Gastroesophageal sphincter (tissue), 3 donors: ENCODE data around the gene STAT4.

Experiments
- POLR2A ChIP-seq, 2 donors: fragments of 450-650 bp; IDR thresholded peaks; one replicate each; pipeline ENCODE4 v1.6.1; 2017; ENCODE audit warnings: antibody characterized with exemption in 2 of 2, mild to moderate bottlenecking in 2 of 2, moderate library complexity in 1 of 2
- POLR2AphosphoS5 ChIP-seq: sonication (generic); formaldehyde crosslinking; IDR thresholded peaks from one replicate; pipeline ENCODE4 v1.6.1; 2017; ENCODE audit warnings: antibody characterized with exemption
- TF ChIP-seq, protein P1 (sequence below), 4 experiments: fragments of 200-600 bp in 2 of 4; fragments of 450-650 bp in 2 of 4; sonication (generic) in 1 of 4; IDR thresholded peaks; one replicate each; pipeline ENCODE4 v1.5.1; 2017 to 2019; ENCODE audit warnings: antibody characterized with exemption in 4 of 4, mild to moderate bottlenecking in 2 of 4, moderate library complexity in 2 of 4

- TF ChIP-seq, protein P1, sequence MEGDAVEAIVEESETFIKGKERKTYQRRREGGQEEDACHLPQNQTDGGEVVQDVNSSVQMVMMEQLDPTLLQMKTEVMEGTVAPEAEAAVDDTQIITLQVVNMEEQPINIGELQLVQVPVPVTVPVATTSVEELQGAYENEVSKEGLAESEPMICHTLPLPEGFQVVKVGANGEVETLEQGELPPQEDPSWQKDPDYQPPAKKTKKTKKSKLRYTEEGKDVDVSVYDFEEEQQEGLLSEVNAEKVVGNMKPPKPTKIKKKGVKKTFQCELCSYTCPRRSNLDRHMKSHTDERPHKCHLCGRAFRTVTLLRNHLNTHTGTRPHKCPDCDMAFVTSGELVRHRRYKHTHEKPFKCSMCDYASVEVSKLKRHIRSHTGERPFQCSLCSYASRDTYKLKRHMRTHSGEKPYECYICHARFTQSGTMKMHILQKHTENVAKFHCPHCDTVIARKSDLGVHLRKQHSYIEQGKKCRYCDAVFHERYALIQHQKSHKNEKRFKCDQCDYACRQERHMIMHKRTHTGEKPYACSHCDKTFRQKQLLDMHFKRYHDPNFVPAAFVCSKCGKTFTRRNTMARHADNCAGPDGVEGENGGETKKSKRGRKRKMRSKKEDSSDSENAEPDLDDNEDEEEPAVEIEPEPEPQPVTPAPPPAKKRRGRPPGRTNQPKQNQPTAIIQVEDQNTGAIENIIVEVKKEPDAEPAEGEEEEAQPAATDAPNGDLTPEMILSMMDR (IDR thresholded peaks at IDR 0.05) = no peak
- TF ChIP-seq POLR2A (IDR thresholded peaks at IDR 0.05) = no peak
- TF ChIP-seq POLR2AphosphoS5 = no peak
Measured at GRCh38 chr2:191109888-191110287, 40.9 kb downstream of the STAT4 start.
